BJ (cell line): ENCODE measurements around the gene COX7C. TPM values are rescaled to one million over a fixed set of nuclear protein-coding genes. Genes with fewer than 3 reads are reported as not detected.
"Not testable (repeated sequence)": the region's sequence is repeated elsewhere in the genome, so short reads cannot be mapped to it uniquely, and the experiment has no call there.

Experiments used
- CTCF ChIA-PET: fragments of 350-600 bp; formaldehyde crosslinking; extraction: SDS; loops from one replicate; lab custom pipeline; 2021; ENCODE audit warnings: antibody characterized with exemption, inconsistent platforms; lab: Yijun Ruan, JAX
- POLR2A ChIA-PET: fragments of 300-600 bp; sonication (Branson Sonifier 250); formaldehyde crosslinking; extraction: SDS; loops from one replicate; lab custom pipeline; 2021; ENCODE audit warnings: antibody characterized with exemption; lab: Charles Lee
- DNase-seq: peaks from one replicate; pipeline ENCODE4 v3.0.0-alpha.2; 2011; ENCODE audit warnings: low read depth
- H3K27me3 ChIP-seq: 2 replicates; pipeline ENCODE4 v1.6.0; 2011; ENCODE audit warnings: low read length; ENCODE audit not compliant: control insufficient read depth, insufficient read depth
- H3K36me3 ChIP-seq: 2 replicates; pipeline ENCODE4 v1.5.1; 2011; ENCODE audit warnings: low read length; ENCODE audit not compliant: control insufficient read depth, insufficient read depth
- H3K4me3 ChIP-seq: 2 replicates; pipeline ENCODE4 v1.5.1; 2011; ENCODE audit warnings: low read depth, mild to moderate bottlenecking, control low read depth, low read length
- polyA minus RNA-seq: library from RNA; depleted of rRNA, polyadenylated mRNA; stranded (reverse); fragments of >200 nt; gene quantifications from 2 replicates; pipeline ENCODE4 v1.2.3, GENCODE V29; 2011; rRNA and poly(A)+ RNA removed
- polyA plus RNA-seq: library from polyadenylated mRNA; depleted of rRNA; stranded (reverse); fragments of >200 nt; gene quantifications from 2 replicates; pipeline ENCODE4 v1.2.3, GENCODE V29; 2011; rRNA removed
- TF ChIP-seq, protein P1 (sequence below): IDR thresholded peaks from 2 replicates; pipeline ENCODE4 v1.5.1; 2011; ENCODE audit warnings: low read depth, mild to moderate bottlenecking, control low read depth, inconsistent platforms, low read length, moderate library complexity; ENCODE audit not compliant: insufficient read depth

COX7C gene, protein sequence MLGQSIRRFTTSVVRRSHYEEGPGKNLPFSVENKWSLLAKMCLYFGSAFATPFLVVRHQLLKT
- polyA plus RNA-seq (309 and 584 TPM in 2 replicates), polyA minus RNA-seq (32.2 and 36.4 TPM in 2 replicates)

DNA sequence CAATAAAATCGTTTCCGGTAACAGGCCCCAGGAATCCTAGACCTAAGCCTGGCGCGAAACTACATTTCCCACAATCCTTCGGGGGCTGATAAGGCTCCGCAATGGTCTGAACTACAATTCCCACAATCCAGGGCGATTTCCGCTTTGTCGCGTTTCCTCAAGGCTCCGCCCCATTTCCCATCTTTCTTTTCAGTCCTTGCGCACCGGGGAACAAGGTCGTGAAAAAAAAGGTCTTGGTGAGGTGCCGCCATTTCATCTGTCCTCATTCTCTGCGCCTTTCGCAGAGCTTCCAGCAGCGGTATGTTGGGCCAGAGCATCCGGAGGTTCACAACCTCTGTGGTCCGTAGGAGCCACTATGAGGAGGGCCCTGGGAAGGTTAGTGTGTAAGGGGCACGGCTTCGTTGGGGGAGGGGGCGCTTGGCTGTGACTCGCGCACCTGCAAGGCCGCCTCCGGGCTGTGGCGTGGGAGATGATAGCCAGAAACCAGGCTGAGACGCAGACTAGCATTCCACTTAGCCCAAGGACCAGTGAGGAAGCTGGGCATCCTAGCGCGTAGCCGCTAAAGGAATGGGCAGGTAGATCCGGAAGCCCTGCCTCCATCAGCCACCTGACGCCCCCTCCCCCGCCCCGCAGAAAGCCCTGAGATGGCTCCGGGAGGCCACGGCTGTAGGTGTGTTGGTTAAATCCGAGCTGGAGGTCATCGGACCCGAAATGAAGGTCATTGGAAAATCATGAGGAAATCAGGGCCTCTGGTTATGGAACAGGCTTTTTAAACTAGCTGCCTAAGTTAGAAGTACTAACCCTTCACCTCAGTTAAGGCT is at the start of gene COX7C:
COX7C (plus strand) TSS at position 186 of the 821 bp plus-strand sequence; CDS start at position 301, 115 bp downstream.
- POLR2A ChIA-PET, result no interaction called here

DNA sequence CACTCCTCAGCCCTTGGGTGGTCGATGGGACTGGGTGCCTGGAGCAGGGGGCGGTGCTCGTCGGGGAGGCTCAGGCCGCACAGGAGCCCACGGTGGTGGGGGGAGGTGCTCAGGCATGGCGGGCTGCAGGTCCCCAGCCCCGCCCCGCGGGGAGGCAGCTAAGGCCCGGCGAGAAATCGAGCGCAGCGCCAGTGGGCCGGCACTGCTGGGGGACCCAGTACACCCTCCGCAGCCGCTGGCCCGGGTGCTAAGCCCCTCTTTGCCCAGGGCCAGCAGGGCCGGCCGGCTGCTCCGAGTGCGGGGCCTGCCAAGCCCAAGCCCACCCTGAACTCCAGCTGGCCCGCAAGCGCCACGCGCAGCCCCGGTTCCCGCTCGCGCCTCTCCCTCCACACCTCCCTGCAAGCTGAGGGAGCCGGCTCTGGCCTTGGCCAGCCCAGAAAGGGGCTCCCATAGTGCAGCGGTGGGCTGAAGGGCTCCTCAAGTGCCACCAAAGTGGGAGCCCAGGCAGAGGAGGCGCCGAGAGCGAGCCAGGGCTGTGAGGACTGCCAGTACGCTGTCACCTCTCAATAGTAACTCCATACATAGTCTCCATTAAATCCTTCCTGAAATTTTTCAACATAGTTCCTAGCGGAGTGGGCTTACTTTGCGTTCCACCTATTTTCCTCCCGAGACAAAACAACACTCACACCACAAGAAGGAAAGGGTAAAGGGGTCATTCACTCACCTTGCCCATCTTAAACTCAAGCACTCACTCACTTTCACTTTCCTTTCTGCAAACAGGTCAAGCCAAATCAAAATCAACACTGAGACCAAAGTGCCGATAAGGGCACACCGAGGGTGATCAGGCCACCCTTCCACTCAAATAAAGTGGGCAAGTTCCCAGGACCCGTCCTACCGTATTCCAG is 48.0 kb upstream of the COX7C start:
- H3K4me3 ChIP-seq, DNase-seq, POLR2A ChIA-PET, H3K36me3 ChIP-seq, H3K27me3 ChIP-seq: not testable (repeated sequence)
- CTCF ChIA-PET, result interaction anchor here (0.6 kb wide), 1 partner anchor 15 kb away, joined by 3 read pairs; no protein-coding TSS in a partner anchor

More for the DNA sequence above, at the start of gene COX7C:
- Histone ChIP-seq H3K4me3 (peak within 1 kb of the TSS; percentile 95), H3K36me3 (no peaks in the 10 kb centered on the region), H3K27me3 (peaks cover 1% of the 10 kb centered on the region; the same call in 1 of the 2 replicates)
- TF ChIP-seq, protein P1, sequence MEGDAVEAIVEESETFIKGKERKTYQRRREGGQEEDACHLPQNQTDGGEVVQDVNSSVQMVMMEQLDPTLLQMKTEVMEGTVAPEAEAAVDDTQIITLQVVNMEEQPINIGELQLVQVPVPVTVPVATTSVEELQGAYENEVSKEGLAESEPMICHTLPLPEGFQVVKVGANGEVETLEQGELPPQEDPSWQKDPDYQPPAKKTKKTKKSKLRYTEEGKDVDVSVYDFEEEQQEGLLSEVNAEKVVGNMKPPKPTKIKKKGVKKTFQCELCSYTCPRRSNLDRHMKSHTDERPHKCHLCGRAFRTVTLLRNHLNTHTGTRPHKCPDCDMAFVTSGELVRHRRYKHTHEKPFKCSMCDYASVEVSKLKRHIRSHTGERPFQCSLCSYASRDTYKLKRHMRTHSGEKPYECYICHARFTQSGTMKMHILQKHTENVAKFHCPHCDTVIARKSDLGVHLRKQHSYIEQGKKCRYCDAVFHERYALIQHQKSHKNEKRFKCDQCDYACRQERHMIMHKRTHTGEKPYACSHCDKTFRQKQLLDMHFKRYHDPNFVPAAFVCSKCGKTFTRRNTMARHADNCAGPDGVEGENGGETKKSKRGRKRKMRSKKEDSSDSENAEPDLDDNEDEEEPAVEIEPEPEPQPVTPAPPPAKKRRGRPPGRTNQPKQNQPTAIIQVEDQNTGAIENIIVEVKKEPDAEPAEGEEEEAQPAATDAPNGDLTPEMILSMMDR, result no peak
- CTCF ChIA-PET, result interaction anchor here (0.7 to 1.0 kb wide), 2 partner anchors 10 to 14 kb away, joined by 3 read pairs; no protein-coding TSS in a partner anchor
- DNase-seq, result peak; percentile 86

DNA sequence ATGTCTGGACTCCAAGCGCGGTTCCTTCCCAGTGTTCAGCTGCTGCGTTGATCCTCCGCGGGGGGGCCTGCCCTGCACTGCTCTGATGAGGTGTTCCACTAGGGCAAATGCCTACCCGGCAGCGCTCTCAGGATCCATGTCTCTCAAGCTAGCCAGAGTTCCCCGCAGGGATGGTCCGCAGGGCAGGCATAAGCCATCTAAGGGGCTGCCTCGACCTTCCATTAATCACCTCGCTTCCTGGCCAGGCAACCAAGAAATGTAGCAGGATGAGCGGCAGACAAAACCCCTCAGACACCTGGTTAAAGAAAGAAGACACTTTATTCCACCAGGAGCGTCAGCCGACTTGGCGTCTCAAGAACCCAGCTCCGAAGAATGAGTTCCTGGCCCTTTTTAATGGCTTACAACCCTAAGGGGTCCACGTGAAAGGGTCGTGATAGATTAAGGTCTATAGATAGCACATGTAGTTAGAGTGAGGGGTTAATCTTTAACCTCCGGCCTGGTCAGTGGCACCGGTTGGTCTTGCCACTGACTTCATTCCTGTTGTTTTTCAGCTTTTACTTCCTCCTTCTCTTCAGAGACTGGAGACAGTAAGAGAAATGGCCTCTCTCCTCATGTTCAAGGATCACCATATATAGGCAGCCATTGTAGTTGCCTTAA is 47.2 kb upstream of the COX7C start:
- TF ChIP-seq, protein P1, result no peak
- POLR2A ChIA-PET, result no interaction called here
- Histone ChIP-seq H3K27me3 (no peaks in the 10 kb centered on the region), H3K36me3 (no peaks in the 10 kb centered on the region), H3K4me3 (no peak overlapping the region)
- CTCF ChIA-PET, result interaction anchor here (0.6 kb wide), 1 partner anchor 14 kb away, joined by 3 read pairs; no protein-coding TSS in a partner anchor
- DNase-seq, result no peak

DNA sequence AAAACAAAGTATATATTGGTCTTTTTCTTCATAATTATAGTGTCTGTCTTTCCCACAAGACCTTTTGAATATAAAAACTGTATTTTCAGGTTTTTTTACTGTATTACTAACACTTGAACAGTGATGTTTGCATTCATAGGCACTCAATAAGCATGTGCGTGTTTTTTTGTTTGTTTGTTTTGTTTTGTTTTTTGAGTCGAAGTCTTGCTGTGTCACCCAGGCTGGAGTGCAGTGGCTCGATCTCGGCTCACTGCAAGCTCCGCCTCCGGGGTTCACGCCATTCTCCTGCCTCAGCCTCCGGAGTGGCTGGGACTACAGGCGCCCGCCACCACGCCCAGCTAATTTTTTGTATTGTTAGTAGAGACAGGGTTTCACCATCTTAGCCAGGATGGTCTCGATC is 46.6 kb upstream of the COX7C start:
- POLR2A ChIA-PET, H3K36me3 ChIP-seq, H3K4me3 ChIP-seq, H3K27me3 ChIP-seq, DNase-seq, CTCF ChIA-PET: not testable (repeated sequence)

DNA sequence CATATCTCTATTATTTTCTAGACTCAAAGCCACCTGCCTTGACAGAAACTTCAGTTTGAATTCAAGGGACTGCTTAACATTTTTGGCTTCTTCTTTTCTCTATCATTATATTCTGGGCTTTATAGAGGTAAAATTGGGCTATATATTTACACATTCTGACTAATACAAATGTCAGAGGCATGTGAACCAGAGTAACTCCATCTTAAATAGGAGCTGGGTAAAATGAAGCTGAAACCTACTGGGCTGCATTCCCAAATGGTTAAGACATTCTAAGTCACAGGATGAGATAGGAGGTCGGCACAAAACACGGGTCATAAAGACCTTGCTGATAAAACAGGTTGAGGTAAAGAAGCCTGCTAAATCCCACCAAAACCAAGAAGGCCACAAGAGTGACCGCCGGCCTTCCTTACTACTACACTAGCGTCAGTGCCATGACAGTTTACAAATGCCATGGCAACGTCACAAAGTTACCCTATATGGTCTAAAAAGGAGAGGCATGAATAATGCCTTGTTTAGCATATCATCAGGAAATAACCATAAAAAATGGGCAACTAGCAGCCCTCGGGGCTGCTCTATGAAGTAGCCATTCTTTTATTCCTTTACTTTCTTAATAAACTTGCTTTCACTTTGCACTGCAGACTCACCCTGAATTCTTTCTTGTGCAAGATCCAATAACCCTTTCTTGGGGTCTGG is 44.8 kb upstream of the COX7C start:
- Histone ChIP-seq H3K27me3 (no peaks in the 10 kb centered on the region), H3K4me3 (no peak overlapping the region), H3K36me3 (no peaks in the 10 kb centered on the region)
- ChIA-PET POLR2A (no interaction called here), CTCF (no interaction called here)
- DNase-seq, result no peak
- TF ChIP-seq, protein P1, result no peak
